Activated naive CD4-positive, alpha-beta T cell treated with anti-CD3 and anti-CD28 coated beads for 36 hours (primary cell): ENCODE results near the gene AKAP10. TPM values are rescaled to one million over a fixed set of nuclear protein-coding genes. Genes with fewer than 3 reads are reported as not detected.
"Not testable (repeated sequence)": the region's sequence is repeated elsewhere in the genome, so short reads cannot be mapped to it uniquely, and the experiment has no call there.

ENCODE experiments used
- CTCF ChIA-PET: fragments of 350-600 bp; sonication (Branson Sonifier 250); formaldehyde crosslinking; loops from one replicate; lab custom pipeline; 2021; ENCODE audit warnings: antibody characterized with exemption; lab: Charles Lee
- DNase-seq: peaks from one replicate; pipeline ENCODE4 v3.0.0-alpha.2; 2020
- H3K27ac Mint-ChIP-seq: one replicate; pipeline ENCODE4 v1.8.0; 2021; ENCODE audit warnings: mild to moderate bottlenecking, mixed read lengths
- H3K27me3 Mint-ChIP-seq: one replicate; pipeline ENCODE4 v1.8.0; 2021; ENCODE audit warnings: low read depth, mixed read lengths
- H3K36me3 Mint-ChIP-seq: one replicate; pipeline ENCODE4 v1.8.0; 2021; ENCODE audit warnings: low read depth, mixed read lengths
- H3K4me1 Mint-ChIP-seq: one replicate; pipeline ENCODE4 v1.8.0; 2021; ENCODE audit warnings: low read depth, mixed read lengths
- H3K4me3 Mint-ChIP-seq: one replicate; pipeline ENCODE4 v1.8.0; 2021; ENCODE audit warnings: mild to moderate bottlenecking, moderate library complexity, mixed read lengths
- H3K9me3 Mint-ChIP-seq: one replicate; pipeline ENCODE4 v1.8.0; 2021; ENCODE audit warnings: mixed read lengths
- intact Hi-C: fragments of 100-400 bp; cut with micrococcal nuclease; formaldehyde crosslinking; loops from one replicate; pipeline ENCODE4 v1.15.1; 2023
- total RNA-seq, 2 experiments: library from RNA; stranded (reverse); gene quantifications; one replicate each; pipeline ENCODE4 v1.2.3, GENCODE V29; 2021

AKAP10 gene
- 10 to 100 TPM; 30.3 to 30.4 TPM for total RNA-seq

DNA sequence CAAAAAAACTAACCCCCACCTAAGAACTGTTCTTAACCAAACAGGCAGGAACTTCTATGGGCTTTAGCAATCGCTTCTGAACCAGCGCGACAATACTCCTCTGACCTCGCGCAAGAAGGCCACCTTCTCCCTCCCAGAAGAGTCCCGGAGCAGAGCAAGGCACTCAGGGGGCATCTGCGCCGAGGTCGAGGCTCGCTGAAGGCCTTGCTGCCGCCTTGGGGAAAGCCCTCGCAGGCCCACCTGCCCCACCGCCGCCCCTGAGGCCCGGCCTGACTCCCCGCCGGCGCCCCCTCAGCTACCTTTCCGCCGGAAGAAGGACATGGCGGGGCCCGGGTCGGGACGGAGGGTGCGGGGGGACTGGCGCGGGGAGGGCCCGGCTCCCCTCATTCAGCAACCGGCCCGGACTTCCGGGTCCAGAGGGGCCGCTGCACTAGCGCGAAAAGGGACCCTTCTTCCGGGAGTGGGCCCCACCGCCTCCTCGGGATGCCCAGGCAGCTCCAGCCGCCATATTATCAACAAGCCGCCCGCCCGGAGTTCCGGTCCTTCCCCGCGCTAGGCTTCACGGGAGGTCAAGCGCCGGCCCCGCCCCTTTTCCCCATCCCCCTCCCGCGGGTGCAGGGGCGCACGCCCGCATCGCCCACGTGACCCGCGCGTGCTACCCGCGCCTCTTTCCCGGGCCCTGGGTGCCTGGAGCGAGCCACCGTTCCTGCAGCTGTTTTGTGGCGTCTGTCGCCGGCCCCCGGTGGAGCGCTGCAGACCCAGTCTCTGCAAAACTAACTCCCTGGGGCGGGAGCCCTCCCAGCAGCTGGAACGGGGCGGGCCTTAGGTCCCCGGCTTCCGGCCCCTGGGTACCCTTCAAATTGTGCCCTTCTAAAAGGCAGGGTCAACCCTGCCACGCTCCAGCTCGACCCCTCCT, at the start of gene AKAP10:
Gene AKAP10 (minus strand): TSS at position 536 of the 916 bp plus-strand sequence. CDS start 149 bp downstream, at position 387.
- intact Hi-C loops, result loop anchor here (1.0 to 10.0 kb wide), 8 partner anchors 32 to 613 kb away; partner anchors contain the start of genes ALDH3A2, B9D1, SPECC1 and ULK2
- no peaks in the 10 kb centered on the region for H3K27me3 Mint-ChIP-seq
- peak within 1 kb of the TSS; percentile 93 for H3K4me3 Mint-ChIP-seq
- H3K27ac Mint-ChIP-seq, result peak within 1 kb of the TSS; percentile 96
- peaks cover 45% of the 10 kb centered on the region for H3K4me1 Mint-ChIP-seq
- CTCF ChIA-PET, result interaction anchor here (1.0 to 1.2 kb wide), 2 partner anchors 16 to 32 kb away, joined by 3 read pairs; no protein-coding TSS in a partner anchor
- no peaks in the 10 kb centered on the region for H3K9me3 Mint-ChIP-seq
- DNase-seq, result peak; percentile 97
- H3K36me3 Mint-ChIP-seq, result peaks cover 13% of the 10 kb centered on the region

DNA sequence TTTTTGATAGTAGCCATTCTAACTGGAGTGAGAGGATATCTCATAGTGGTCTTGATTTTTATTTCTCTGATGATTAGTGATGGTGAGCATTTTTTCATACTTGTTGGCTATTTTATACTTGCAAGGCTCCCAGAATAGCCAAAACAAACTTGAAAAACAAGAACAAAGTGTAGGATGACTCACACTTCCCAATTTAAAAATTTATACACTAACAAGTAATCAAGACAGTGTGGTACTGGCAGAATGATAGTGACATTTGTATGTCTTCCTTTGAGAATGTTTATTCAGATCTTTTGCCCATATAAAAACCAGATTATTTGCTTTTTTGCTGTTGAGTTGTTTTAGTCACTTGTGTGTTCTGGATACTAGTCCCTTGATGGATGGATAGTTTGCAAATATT, 49.3 kb upstream of the AKAP10 start:
- Mint-ChIP-seq H3K4me1 (no peaks in the 10 kb centered on the region), H3K4me3 (no peak overlapping the region), H3K9me3 (no peaks in the 10 kb centered on the region), H3K36me3 (no peaks in the 10 kb centered on the region), H3K27me3 (peaks cover 5% of the 10 kb centered on the region), H3K27ac (no peak overlapping the region)
- CTCF ChIA-PET, result no interaction called here
- no peak for DNase-seq
- intact Hi-C loops, result no loop called here

- H3K9me3 Mint-ChIP-seq, result no peaks in the 10 kb centered on the region
- no peak overlapping the region for H3K27ac Mint-ChIP-seq
- CTCF ChIA-PET, result interaction anchor here (0.6 kb wide), 1 partner anchor 30 kb away, joined by 7 read pairs; no protein-coding TSS in a partner anchor
- no peaks in the 10 kb centered on the region for H3K4me1 Mint-ChIP-seq
- intact Hi-C loops, result no loop called here
- H3K36me3 Mint-ChIP-seq, result no peaks in the 10 kb centered on the region
- no peak for DNase-seq
- no peak overlapping the region for H3K4me3 Mint-ChIP-seq
- H3K27me3 Mint-ChIP-seq, result peaks cover 12% of the 10 kb centered on the region
Observed at GRCh38 chr17:20022701-20023100, 45.1 kb upstream of the AKAP10 start.

GRCh38 chr17:20016475-20016992, 38.9 kb upstream of the AKAP10 start:
- H3K36me3 Mint-ChIP-seq, H3K9me3 Mint-ChIP-seq, H3K4me3 Mint-ChIP-seq, H3K27ac Mint-ChIP-seq, CTCF ChIA-PET, H3K4me1 Mint-ChIP-seq, DNase-seq, intact Hi-C loops: not testable (repeated sequence)
- H3K27me3 Mint-ChIP-seq, result peaks cover 39% of the 10 kb centered on the region

- H3K4me3 Mint-ChIP-seq, result no peak overlapping the region
- no peaks in the 10 kb centered on the region for H3K36me3 Mint-ChIP-seq
- peaks cover 8% of the 10 kb centered on the region for H3K4me1 Mint-ChIP-seq
- intact Hi-C loops, result no loop called here
- H3K27me3 Mint-ChIP-seq, result peaks cover 47% of the 10 kb centered on the region
- no peak overlapping the region for H3K27ac Mint-ChIP-seq
- no peaks in the 10 kb centered on the region for H3K9me3 Mint-ChIP-seq
- CTCF ChIA-PET, result interaction anchor here (0.6 to 0.9 kb wide), 2 partner anchors 90 to 287 kb away, joined by 3 to 4 read pairs; no protein-coding TSS in a partner anchor
- DNase-seq, result no peak
Observed at GRCh38 chr17:20012017-20012536, 34.4 kb upstream of the AKAP10 start.

DNA sequence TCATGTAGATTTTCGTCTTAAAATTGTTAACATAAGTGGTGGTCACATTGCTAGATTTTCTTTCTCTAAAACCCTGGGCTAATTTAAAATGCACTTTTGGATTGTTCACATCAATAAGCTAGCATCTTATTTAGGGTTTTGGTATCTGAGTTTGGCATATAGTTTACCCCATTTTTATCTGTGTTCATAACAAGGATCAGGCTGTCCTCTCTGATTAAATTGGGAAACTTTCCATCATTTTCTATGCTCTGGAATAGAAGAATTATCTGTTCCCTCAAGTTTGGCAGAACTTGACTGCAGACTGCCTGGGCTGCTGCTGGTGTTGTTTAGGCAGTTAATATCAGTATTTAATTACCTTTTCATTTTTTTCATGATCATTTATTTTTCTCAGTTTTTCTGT, 33.3 kb upstream of the AKAP10 start:
- H3K27me3 Mint-ChIP-seq, result peaks cover 55% of the 10 kb centered on the region
- DNase-seq, result no peak
- H3K27ac Mint-ChIP-seq, result no peak overlapping the region
- H3K9me3 Mint-ChIP-seq, result no peaks in the 10 kb centered on the region
- no peaks in the 10 kb centered on the region for H3K36me3 Mint-ChIP-seq
- peaks cover 8% of the 10 kb centered on the region for H3K4me1 Mint-ChIP-seq
- H3K4me3 Mint-ChIP-seq, result no peak overlapping the region
- intact Hi-C loops, result no loop called here
- CTCF ChIA-PET, result interaction anchor here (1.0 to 1.3 kb wide), 5 partner anchors 14 to 125 kb away, joined by 3 read pairs; no protein-coding TSS in a partner anchor

GRCh38 chr17:20010099-20010863, 32.7 kb upstream of the AKAP10 start:
- Mint-ChIP-seq H3K36me3 (no peaks in the 10 kb centered on the region), H3K4me1 (peaks cover 8% of the 10 kb centered on the region), H3K4me3 (peak overlapping the region; percentile 74), H3K9me3 (no peaks in the 10 kb centered on the region), H3K27me3 (peaks cover 55% of the 10 kb centered on the region), H3K27ac (no peak overlapping the region)
- peak; percentile 15 for DNase-seq
- intact Hi-C loops, result no loop called here
- CTCF ChIA-PET, result interaction anchor here (0.6 to 1.3 kb wide), 9 partner anchors 9 to 124 kb away, joined by 3 to 7 read pairs (median 3); partner anchors contain the start of gene AKAP10

- Mint-ChIP-seq H3K27ac (no peak within 1 kb of the TSS), H3K4me3 (peak within 1 kb of the TSS; percentile 82), H3K36me3 (no peaks in the 10 kb centered on the region), H3K27me3 (peaks cover 49% of the 10 kb centered on the region), H3K9me3 (no peaks in the 10 kb centered on the region), H3K4me1 (peaks cover 8% of the 10 kb centered on the region)
- peak; percentile 87 for DNase-seq
- intact Hi-C loops, result loop anchor here (1.0 to 10.0 kb wide), 5 partner anchors 17 to 145 kb away; partner anchors contain the start of genes AKAP10 and ULK2
- CTCF ChIA-PET, result interaction anchor here (0.6 to 1.5 kb wide), 14 partner anchors 9 to 252 kb away, joined by 3 to 7 read pairs (median 3); partner anchors contain the start of gene AKAP10
Observed at GRCh38 chr17:20009302-20010098, 31.9 kb upstream of the AKAP10 start, which contains the start of gene SPECC1. Gene SPECC1 (plus strand): TSS chr17:20009359. CDS start chr17:20096652, 87,293 bp downstream.

DNA sequence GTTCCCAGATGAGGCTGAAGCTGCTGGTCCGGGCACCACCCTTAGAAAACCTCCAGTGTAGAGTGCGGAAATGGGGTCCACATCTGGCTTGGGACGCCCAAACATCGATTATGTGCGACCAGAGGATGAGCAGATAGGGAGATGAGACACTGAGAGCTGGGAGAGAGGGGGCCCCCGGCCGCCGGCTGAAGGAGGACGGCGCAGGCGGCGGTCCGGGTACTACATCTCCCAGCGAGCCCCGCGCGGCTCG, 31.3 kb upstream of the AKAP10 start:
- H3K9me3 Mint-ChIP-seq, result no peaks in the 10 kb centered on the region
- DNase-seq, result no peak
- H3K4me3 Mint-ChIP-seq, result peak overlapping the region; percentile 82
- peaks cover 46% of the 10 kb centered on the region for H3K27me3 Mint-ChIP-seq
- H3K4me1 Mint-ChIP-seq, result peaks cover 8% of the 10 kb centered on the region
- intact Hi-C loops, result loop anchor here (1.0 to 10.0 kb wide), 5 partner anchors 17 to 144 kb away; partner anchors contain the start of genes AKAP10 and ULK2
- H3K27ac Mint-ChIP-seq, result no peak overlapping the region
- CTCF ChIA-PET, result interaction anchor here (0.5 to 1.5 kb wide), 13 partner anchors 9 to 891 kb away, joined by 3 to 7 read pairs (median 3); no protein-coding TSS in a partner anchor
- H3K36me3 Mint-ChIP-seq, result no peaks in the 10 kb centered on the region

GRCh38 chr17:20008242-20009051, 30.8 kb upstream of the AKAP10 start:
- peak; percentile 22 for DNase-seq
- Mint-ChIP-seq H3K4me1 (peaks cover 8% of the 10 kb centered on the region), H3K36me3 (no peaks in the 10 kb centered on the region), H3K9me3 (no peaks in the 10 kb centered on the region), H3K27me3 (peaks cover 41% of the 10 kb centered on the region), H3K4me3 (peak overlapping the region; percentile 82), H3K27ac (no peak overlapping the region)
- intact Hi-C loops, result loop anchor here (1.0 to 10.0 kb wide), 5 partner anchors 16 to 144 kb away; partner anchors contain the start of genes AKAP10 and ULK2
- CTCF ChIA-PET, result interaction anchor here (0.5 to 1.5 kb wide), 13 partner anchors 8 to 892 kb away, joined by 3 to 7 read pairs (median 3); no protein-coding TSS in a partner anchor
